ENCODE data around the gene ZDHHC9.

DNA sequence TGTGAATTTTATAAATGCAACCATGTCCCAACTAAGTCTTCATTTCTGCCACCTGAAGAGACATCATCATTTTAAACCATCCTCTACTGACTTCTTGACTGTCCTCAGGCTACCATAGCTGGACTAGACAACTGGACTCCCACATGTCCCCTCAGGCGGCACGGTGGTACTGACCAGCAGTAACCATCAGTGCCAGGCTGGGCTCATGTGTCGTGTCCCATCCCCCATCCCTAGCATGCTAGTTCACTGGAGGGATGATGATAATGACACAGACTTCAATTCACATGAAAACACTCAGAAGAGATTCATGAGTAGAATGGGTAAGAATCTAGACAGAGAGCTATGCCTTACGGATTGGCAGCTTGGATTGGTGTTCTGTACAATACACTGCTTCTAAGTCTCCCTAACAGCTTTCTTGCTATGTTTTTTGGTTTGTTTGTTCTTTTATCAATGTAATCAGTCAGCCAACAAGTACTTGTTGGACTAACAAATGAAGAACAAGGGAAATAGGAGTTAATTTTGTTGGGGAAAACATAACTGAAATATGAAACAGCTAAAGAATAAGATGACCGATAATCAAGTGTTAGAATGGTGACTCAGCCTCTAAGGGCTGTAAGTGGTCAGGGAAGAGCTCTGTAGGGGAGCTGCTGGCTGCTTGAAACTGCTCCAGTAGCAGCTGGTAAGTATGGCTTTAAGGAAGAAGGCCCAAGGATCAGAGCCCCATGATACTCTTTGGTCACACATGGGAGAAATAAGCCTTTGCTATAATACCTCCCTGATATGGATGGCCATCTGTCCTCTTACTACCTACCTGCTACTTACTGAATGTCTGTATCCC lies 10.3 kb downstream of the ZDHHC9 start:
- TF ChIP-seq, protein P1, sequence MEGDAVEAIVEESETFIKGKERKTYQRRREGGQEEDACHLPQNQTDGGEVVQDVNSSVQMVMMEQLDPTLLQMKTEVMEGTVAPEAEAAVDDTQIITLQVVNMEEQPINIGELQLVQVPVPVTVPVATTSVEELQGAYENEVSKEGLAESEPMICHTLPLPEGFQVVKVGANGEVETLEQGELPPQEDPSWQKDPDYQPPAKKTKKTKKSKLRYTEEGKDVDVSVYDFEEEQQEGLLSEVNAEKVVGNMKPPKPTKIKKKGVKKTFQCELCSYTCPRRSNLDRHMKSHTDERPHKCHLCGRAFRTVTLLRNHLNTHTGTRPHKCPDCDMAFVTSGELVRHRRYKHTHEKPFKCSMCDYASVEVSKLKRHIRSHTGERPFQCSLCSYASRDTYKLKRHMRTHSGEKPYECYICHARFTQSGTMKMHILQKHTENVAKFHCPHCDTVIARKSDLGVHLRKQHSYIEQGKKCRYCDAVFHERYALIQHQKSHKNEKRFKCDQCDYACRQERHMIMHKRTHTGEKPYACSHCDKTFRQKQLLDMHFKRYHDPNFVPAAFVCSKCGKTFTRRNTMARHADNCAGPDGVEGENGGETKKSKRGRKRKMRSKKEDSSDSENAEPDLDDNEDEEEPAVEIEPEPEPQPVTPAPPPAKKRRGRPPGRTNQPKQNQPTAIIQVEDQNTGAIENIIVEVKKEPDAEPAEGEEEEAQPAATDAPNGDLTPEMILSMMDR (conservative IDR thresholded peaks at IDR 0.05; ENCODE audit: low read length): no peak
- TF ChIP-seq EZH2phosphoT487 (IDR thresholded peaks at IDR 0.05; ENCODE audit: borderline replicate concordance): no peak
